Uterus (tissue), 4 donors: ENCODE measurements around the gene MICAL3. TPM values are rescaled to one million over a fixed set of nuclear protein-coding genes. Genes with fewer than 3 reads are reported as not detected.
A peak's percentile ranks its signal among the peaks of the same experiment; 100 is the strongest.

Source experiments
- DNase-seq, 2 donors: peaks; one replicate each; pipeline ENCODE4 v3.0.0-alpha.2; 2019 to 2020
- H3K27ac ChIP-seq, 2 donors: fragments of 200-600 bp; sonication (generic); 1 replicate in 1 of 2; 2 replicates in 1 of 2; pipeline ENCODE4 v1.5.1; 2016 to 2018
- H3K27me3 ChIP-seq, 2 donors: fragments of 200-600 bp; sonication (generic); one replicate each; pipeline ENCODE4 v1.5.1; 2018 to 2019; ENCODE audit warnings: control low read depth in 1 of 2
- H3K36me3 ChIP-seq, 2 donors: fragments of 200-600 bp; sonication (generic); one replicate each; pipeline ENCODE4 v1.5.1; 2019; ENCODE audit warnings: control low read depth in 1 of 2
- H3K4me1 ChIP-seq, 2 donors: fragments of 200-600 bp; sonication (generic); one replicate each; pipeline ENCODE4 v1.5.1; 2018 to 2019; ENCODE audit warnings: control low read depth in 1 of 2
- H3K4me3 ChIP-seq, 2 donors: fragments of 200-600 bp; sonication (generic); 1 replicate in 1 of 2; 2 replicates in 1 of 2; pipeline ENCODE4 v1.5.1; 2018 to 2019; ENCODE audit warnings: mild to moderate bottlenecking in 1 of 2
- H3K9me3 ChIP-seq, 2 donors: fragments of 200-600 bp; sonication (generic); one replicate each; pipeline ENCODE4 v1.5.1; 2019; ENCODE audit warnings: control low read depth in 1 of 2
- CTCF ChIP-seq, 4 experiments: fragments of 200-600 bp in 2 of 4; fragments of 450-650 bp in 2 of 4; sonication (generic) in 2 of 4; IDR thresholded peaks; one replicate each; pipeline ENCODE4 v1.5.1; 2016 to 2019; ENCODE audit warnings: antibody characterized with exemption in 4 of 4, mild to moderate bottlenecking in 2 of 4, moderate library complexity in 1 of 4
- POLR2A ChIP-seq, 2 donors: fragments of 450-650 bp; IDR thresholded peaks; one replicate each; pipeline ENCODE4 v1.6.1; 2016; ENCODE audit warnings: antibody characterized with exemption in 2 of 2, mild to moderate bottlenecking in 1 of 2, moderate library complexity in 1 of 2
- intact Hi-C: fragments of 100-400 bp; cut with DNase I; formaldehyde crosslinking; loops from one replicate; pipeline ENCODE4 v1.15.1; 2023; ENCODE audit warnings: low total_unique reads
- total RNA-seq, 4 donors: library from RNA; depleted of rRNA in 3 of 4; stranded (reverse); fragments of >200 nt in 3 of 4; gene quantifications; one replicate each; pipeline versions ENCODE4 v1.1.0 to v1.2.4, GENCODE V29; 2014 to 2023
- donor health status: DM: yes; HTN: yes; CAD: no.

Gene MICAL3
- total RNA-seq, 4 donors from 2014 or later: 13.5 to 167 (median 47.2) TPM

- Histone ChIP-seq H3K9me3 (no peaks in the 10 kb centered on the region), H3K4me3 (no peak overlapping the region), H3K27me3 (no peaks in the 10 kb centered on the region), H3K4me1 (peaks cover 0 to 13% of the 10 kb centered on the region in 2 donors), H3K36me3 (no peaks in the 10 kb centered on the region), H3K27ac (peak overlapping the region; percentile 7 to 22)
- peak in 1 of 2 donors; percentile 31 for DNase-seq
- intact Hi-C loops: no loop called here
- no peak for TF ChIP-seq CTCF (IDR thresholded peaks at IDR 0.05)
These were observed 54.7 kb downstream of the MICAL3 start for GRCh38 chr22:17969701-17970113.

GRCh38 chr22:17968126-17968525 lies 56.2 kb downstream of the MICAL3 start:
- intact Hi-C loops: no loop called here
- H3K27me3 ChIP-seq: no peaks in the 10 kb centered on the region
- no peaks in the 10 kb centered on the region for H3K36me3 ChIP-seq
- no peak for DNase-seq
- H3K27ac ChIP-seq: no peak overlapping the region
- no peaks in the 10 kb centered on the region for H3K9me3 ChIP-seq
- peaks cover 0 to 9% of the 10 kb centered on the region in 2 donors for H3K4me1 ChIP-seq
- no peak overlapping the region for H3K4me3 ChIP-seq
- TF ChIP-seq CTCF (IDR thresholded peaks at IDR 0.05) (no peak), POLR2A (IDR thresholded peaks at IDR 0.05) (no peak)

- Histone ChIP-seq H3K27ac (no peak overlapping the region), H3K4me3 (no peak overlapping the region), H3K9me3 (no peaks in the 10 kb centered on the region), H3K36me3 (no peaks in the 10 kb centered on the region), H3K27me3 (no peaks in the 10 kb centered on the region), H3K4me1 (no peaks in the 10 kb centered on the region)
- no peak for DNase-seq
- TF ChIP-seq CTCF (IDR thresholded peaks at IDR 0.05) (no peak), POLR2A (IDR thresholded peaks at IDR 0.05) (no peak)
- intact Hi-C loops: no loop called here
These were observed 58.0 kb downstream of the MICAL3 start for GRCh38 chr22:17966403-17966717.

GRCh38 chr22:17965538-17966402 lies 58.6 kb downstream of the MICAL3 start:
- intact Hi-C loops: no loop called here
- no peaks in the 10 kb centered on the region for H3K27me3 ChIP-seq
- no peaks in the 10 kb centered on the region for H3K9me3 ChIP-seq
- H3K4me1 ChIP-seq: no peaks in the 10 kb centered on the region
- no peak for DNase-seq
- no peak overlapping the region for H3K4me3 ChIP-seq
- TF ChIP-seq POLR2A (IDR thresholded peaks at IDR 0.05) (no peak), CTCF (IDR thresholded peaks at IDR 0.05) (no peak)
- H3K27ac ChIP-seq: no peak overlapping the region
- no peaks in the 10 kb centered on the region for H3K36me3 ChIP-seq

- Histone ChIP-seq H3K27ac (no peak overlapping the region), H3K9me3 (no peaks in the 10 kb centered on the region), H3K27me3 (no peaks in the 10 kb centered on the region), H3K4me1 (no peaks in the 10 kb centered on the region), H3K4me3 (no peak overlapping the region), H3K36me3 (no peaks in the 10 kb centered on the region)
- TF ChIP-seq POLR2A (IDR thresholded peaks at IDR 0.05) (no peak), CTCF (IDR thresholded peaks at IDR 0.05) (no peak)
- intact Hi-C loops: no loop called here
- DNase-seq: no peak
These were observed 59.7 kb downstream of the MICAL3 start for GRCh38 chr22:17964643-17965042.
